Brain pericyte (primary cell): ENCODE results near the gene SMIM21.

Experiments used
- DNase-seq: peaks from one replicate; pipeline ENCODE4 v3.0.0-alpha.2; 2012; ENCODE audit warnings: low read depth, low spot score

The SMIM21 gene

DNA sequence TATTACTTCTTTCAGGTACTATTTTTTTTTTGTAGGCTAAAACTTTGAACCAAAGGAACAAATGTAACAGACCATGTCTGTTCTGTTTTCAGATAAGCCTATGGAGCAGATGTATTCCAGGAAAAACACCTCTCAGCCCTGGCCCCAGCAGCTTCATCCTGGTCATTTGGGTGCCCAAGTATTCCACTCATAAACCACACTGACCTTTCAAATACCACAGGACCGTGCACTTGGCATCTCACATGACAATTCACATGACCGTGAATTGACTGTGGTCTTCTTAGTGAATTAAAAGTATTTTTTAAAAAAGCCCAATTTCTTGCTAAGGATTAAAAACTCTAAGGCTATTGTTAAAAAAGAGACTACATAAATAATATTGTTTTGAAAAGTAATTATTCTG is 50.2 kb downstream of the SMIM21 start:
- no peak for DNase-seq

DNA sequence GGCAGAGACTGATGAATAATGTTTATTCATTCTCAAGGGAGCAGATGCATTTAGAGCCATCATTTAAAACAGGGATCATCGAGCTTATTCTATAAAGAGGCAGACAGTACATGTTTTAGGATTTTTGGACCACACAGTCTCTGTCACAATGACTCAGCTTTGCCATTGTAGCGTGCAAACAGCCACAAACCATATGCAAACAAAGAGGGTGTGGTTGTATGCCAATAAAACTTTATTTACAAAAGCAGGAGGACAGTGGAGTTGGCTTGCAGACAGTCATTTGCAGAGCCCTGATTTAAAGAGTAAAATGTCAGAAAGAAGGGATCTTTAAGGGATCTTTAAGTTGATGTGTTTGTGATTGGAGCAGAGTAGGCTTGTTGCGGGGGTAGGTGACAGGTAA is 51.5 kb downstream of the SMIM21 start:
- DNase-seq = no peak

GRCh38 chr18:75375341-75375740 is 52.2 kb downstream of the SMIM21 start:
- DNase-seq = no peak

GRCh38 chr18:75374466-75374865 is 53.0 kb downstream of the SMIM21 start:
- DNase-seq = no peak

- DNase-seq = no peak
Observed at GRCh38 chr18:75369026-75369721, 58.3 kb downstream of the SMIM21 start.

DNA sequence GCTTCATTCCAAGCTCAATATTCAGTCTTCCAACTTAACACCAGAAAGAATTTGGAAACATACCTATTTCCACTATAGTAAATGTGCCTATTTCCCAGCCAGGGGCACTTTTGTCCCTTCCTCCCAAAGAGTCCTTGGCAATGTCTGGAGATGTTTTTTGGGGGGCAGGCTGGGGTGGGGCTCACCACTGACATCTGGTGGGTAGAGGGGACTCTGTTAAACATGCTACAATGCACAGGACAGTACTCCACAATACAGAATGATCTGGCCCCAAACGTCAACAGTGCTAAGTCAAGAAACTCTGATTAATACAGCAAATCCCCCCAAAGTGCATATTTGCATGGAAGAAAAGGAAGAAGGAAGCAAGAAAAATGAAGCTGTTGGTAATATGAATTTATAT is 61.7 kb downstream of the SMIM21 start:
- no peak for DNase-seq

DNA sequence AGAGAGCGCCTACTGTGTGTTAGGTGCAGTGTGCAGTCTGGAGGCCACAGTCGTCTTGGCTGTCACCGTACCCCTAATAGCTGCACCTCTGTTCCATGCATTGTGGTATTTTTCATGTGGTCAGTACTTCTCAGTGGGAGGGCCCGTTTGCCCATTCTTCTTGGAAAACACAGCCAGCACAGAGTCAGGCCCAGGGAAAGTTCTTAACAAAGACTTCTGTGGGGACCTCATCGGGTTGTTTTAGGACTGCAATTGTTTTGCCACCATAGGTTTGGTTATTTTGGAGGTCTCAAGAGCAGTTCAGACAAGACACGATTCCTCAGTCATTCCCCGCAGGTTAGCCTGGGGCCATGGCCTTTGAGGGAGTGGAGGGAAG is 62.3 kb downstream of the SMIM21 start:
- no peak for DNase-seq

DNA sequence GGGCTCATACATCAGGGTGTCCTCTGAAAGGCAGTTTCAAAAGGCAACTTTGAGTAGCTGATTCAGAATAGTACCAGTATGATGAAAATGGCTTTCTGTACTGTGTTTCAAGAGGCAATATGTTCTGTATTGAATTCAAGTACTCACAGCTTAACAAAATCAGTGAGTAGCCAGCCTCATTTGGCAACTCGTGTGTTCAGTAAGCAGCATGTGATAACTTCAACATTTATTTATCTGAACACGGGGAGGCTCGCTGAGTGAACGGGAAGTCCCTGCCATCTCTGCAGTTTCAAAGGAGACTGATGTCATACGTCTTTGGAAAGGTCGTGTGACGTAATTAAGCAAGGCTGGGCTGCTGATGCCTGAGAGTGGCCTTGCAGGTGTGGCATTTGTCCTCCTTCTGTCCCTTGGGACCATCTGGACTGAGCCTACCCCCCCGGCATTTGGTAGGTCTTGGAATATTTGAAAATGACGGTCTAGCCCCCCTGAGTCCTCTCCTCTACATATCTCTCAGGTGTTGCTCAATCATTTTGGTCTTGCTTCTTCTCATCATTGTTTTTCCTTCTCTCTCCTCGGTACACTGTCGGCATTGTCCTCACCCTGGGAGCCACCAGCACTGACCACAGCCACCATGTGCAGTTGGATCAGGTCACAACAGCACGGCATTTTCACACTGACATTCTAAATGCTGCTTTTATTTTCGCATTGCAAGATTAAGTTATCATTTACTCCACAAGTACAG is 62.8 kb downstream of the SMIM21 start:
- no peak for DNase-seq

GRCh38 chr18:75363446-75364225 is 63.9 kb downstream of the SMIM21 start:
- no peak for DNase-seq

DNA sequence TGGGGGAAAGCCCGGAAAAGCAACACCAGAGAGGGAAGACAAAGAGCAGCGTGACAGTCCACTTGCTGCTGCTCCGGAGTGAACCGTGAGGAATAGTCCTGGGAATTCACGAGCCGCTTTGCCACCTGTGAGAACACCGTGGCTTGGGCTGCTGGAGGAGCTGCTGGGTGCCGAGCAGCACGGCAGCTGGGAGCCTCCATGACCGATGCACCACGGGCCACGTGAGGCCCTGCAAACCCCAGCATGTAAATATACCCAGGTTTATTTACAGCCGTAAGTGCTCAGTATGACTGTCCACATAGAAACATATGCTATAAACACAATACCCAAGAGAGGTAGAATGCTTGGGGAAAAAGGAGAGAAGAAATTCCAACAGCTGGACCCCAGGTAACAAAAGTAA is 65.1 kb downstream of the SMIM21 start:
- no peak for DNase-seq

DNA sequence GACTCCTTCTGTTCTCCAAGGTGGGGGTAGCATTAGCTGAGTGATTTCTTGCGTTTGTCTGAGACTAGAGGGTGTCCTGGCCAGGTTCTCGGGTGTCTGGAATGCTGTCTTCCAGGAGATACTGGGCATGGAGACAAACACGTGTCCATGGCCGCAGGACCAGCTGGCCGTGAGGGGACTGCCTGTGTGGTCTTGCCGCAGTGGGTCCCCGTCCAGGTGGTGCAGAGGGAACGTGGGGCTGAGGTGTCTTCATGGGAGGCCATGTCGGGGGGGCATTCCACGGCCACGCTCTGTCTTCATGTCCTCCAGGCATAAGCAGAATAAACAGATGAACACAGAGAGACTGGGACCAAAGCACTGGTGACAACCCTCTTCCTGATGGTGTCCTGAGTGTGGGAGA is 66.6 kb downstream of the SMIM21 start:
- no peak for DNase-seq

DNA sequence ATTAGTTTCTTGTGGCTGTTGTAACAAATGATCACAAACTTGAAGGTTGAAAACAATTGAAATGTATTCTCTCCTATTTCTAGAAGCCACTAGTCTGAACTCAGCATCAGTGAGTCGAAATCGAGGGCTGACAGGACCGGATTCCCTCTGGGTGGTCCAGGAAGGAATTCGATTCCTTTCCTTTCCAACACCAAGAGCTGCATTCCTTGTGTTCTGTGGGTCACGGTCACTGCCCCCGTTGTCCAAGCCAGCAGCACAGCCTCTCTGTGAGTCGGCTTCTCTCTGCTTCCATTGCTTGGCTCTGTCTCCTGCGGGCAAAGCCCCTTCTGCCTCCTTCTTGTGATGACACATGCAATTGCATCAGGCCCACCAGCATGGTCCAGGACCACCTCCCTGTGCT is 67.3 kb downstream of the SMIM21 start:
- no peak for DNase-seq
